ENCODE results near the gene TCF20.

GRCh38 chr22:42299586-42300258 is 29.3 kb upstream of the TCF20 start:
- TF ChIP-seq YY1 (IDR thresholded peaks at IDR 0.05; ENCODE audit: insufficient read depth, insufficient read length), result no peak
- TF ChIP-seq ZNF274 (IDR thresholded peaks at IDR 0.05; ENCODE audit: low read depth, low read length), result no peak
- no peak for TF ChIP-seq SUZ12 (IDR thresholded peaks at IDR 0.05; ENCODE audit: extremely low read depth, insufficient read depth, insufficient read length)

Data from NT2/D1 (cell line).